Heart right ventricle (tissue), 16 donors: Measurements from ENCODE around the gene LURAP1L. TPM values are rescaled to one million over a fixed set of nuclear protein-coding genes. Genes with fewer than 3 reads are reported as not detected.

Source experiments
- ATAC-seq, 8 donors: fragments of 200-7000 bp; cut with Tn5 transposase; one replicate each; pipeline ENCODE4 v1.9.1; 2020; ENCODE audit warnings: mild to moderate bottlenecking in 8 of 8, moderate library complexity in 8 of 8, moderate number of reproducible peaks in 1 of 8
- DNase-seq, 2 donors: peaks; one replicate each; pipeline ENCODE4 v3.0.0-alpha.2; 2020
- H3K27ac ChIP-seq, 10 donors: fragments of 200-600 bp; sonication (generic) in 2 of 10; one replicate each; pipeline versions ENCODE4 v1.5.0 to v1.8.0; 2020 to 2022; ENCODE audit warnings: mild to moderate bottlenecking in 3 of 10
- H3K27me3 ChIP-seq, 7 donors: fragments of 200-600 bp; one replicate each; pipeline ENCODE4 v1.8.0; 2021 to 2022; ENCODE audit warnings: mild to moderate bottlenecking in 2 of 7
- H3K36me3 ChIP-seq, 9 donors: fragments of 200-600 bp; sonication (generic) in 1 of 9; one replicate each; pipeline versions ENCODE4 v1.5.0 to v1.8.0; 2020 to 2022; ENCODE audit warnings: mild to moderate bottlenecking in 2 of 9
- H3K4me1 ChIP-seq, 9 donors: fragments of 200-600 bp; sonication (generic) in 1 of 9; one replicate each; pipeline versions ENCODE4 v1.5.0 to v1.8.0; 2020 to 2022; ENCODE audit warnings: mild to moderate bottlenecking in 4 of 9
- H3K4me3 ChIP-seq, 10 donors: fragments of 200-600 bp; sonication (generic) in 2 of 10; one replicate each; pipeline versions ENCODE4 v1.5.0 to v1.8.0; 2020 to 2022; ENCODE audit warnings: mild to moderate bottlenecking in 7 of 10, moderate library complexity in 2 of 10
- H3K9me3 ChIP-seq, 11 donors: fragments of 200-600 bp in 10 of 11; sonication (generic) in 2 of 11; one replicate each; pipeline versions ENCODE4 v1.5.0 to v1.8.0; 2013 to 2022; ENCODE audit warnings: mild to moderate bottlenecking in 2 of 11, control low read depth in 1 of 11, moderate library complexity in 1 of 11
- CTCF ChIP-seq, 9 donors: fragments of 200-600 bp; sonication (generic) in 2 of 9; IDR thresholded peaks; one replicate each; pipeline versions ENCODE4 v1.5.0 to v1.8.0; 2021 to 2022; ENCODE audit warnings: antibody characterized with exemption in 9 of 9, mild to moderate bottlenecking in 5 of 9, moderate library complexity in 1 of 9
- WGBS, 2 donors: extraction: QIAGEN DNeasy Blood & Tissue Kit; methylation state at CpG; one replicate each; pipeline ENCODE4 v1.1.7; 2013; ENCODE audit warnings: inconsistent platforms in 1 of 2; 5-methylcytosine and 5-hydroxymethylcytosine counted together
- intact Hi-C, 10 donors: fragments of 100-400 bp; cut with DNase I; formaldehyde crosslinking; loops; one replicate each; pipeline versions ENCODE4 v1.11.1 to v1.14.2; 2022
- polyA plus RNA-seq, 2 donors: library from polyadenylated mRNA; stranded (reverse); fragments of 200-250 nt; gene quantifications; one replicate each; pipeline ENCODE4 v1.2.3, GENCODE V29; 2013
- total RNA-seq, 10 donors: library from RNA; stranded (reverse); fragmentation: NEBNext Ultra II Directional in 3 of 10; extraction: Animal tissue kit (Norgen Biotek cat#: 25700) in 3 of 10; gene quantifications; one replicate each; pipeline versions ENCODE4 v1.2.1 to v1.2.4, GENCODE V29; 2021 to 2023
- donor health status: Arrhythmogenic right ventricular cardiomyopathy.
- donor health status: ischemic (EF 13 %, LVEDD 7.1; RV severe dilation, severe dysfunction).
- donor health status: healthy with polysubstance abuse.
- donor health status: DM: no; HTN: yes; CAD: no.
- donor health status: DM: no; HTN: no; CAD: no.
- donor health status: ischemic (EF 25% LVEDD 6.9; RV normal size, moderate dysfunction).
- donor health status: ischemic (EF 25% LVEDD 5.7; RV mildly dilated, moderate dysfunction).
- donor health status: healthy.
- donor health status: DM: yes; HTN: yes; CAD: no.
- donor health status: Ischemic cardiomyopathy.
- donor health status: ischemic (EF 35%, LVEDD 5.7; RV mildly dilated, moderate dysfunction).
- donor health status: nonischemic (EF 11% LVEDD 7.7; RV severe dilation, severe dysfunction).
- donor health status: DM: yes; HTN: yes; CAD: no.
- donor health status: PGD.
- donor health status: ischemic (EF 29% LVEDD 5.4; RV normal size, mild dysfunction).
- donor health status: nonischemic (EF 23%, LVEDD 6.1; RV moderate dilation, normal function).

The LURAP1L gene
- total and polyA plus RNA-seq, 12 donors = 1.2 to 4.6 (median 2.2) TPM

- H3K9me3 ChIP-seq = peaks cover 0 to 15% (median 7%) of the 10 kb centered on the region in 11 donors
- peak overlapping the region in 5 of 10 donors; percentile 70 to 91 (median 81) for H3K4me3 ChIP-seq
- H3K27me3 ChIP-seq = peaks cover 0 to 19% (median 0%) of the 10 kb centered on the region in 7 donors
- WGBS, 2 donors = 74 to 76% methylated on average over 3 of the region's 3 CpGs
- DNase-seq (no peak), ATAC-seq (no peak)
- peaks cover 0 to 38% (median 17%) of the 10 kb centered on the region in 9 donors for H3K4me1 ChIP-seq
- H3K27ac ChIP-seq = peak overlapping the region in 6 of 10 donors; percentile 21 to 93 (median 88)
- H3K36me3 ChIP-seq = no peaks in the 10 kb centered on the region
- intact Hi-C loops = loop anchor here in 6 of 10 donors (5.0 to 10.0 kb wide), 6 partner anchors 34 to 104 kb away; no protein-coding TSS in a partner anchor
- no peak for TF ChIP-seq CTCF (IDR thresholded peaks at IDR 0.05)
Measured at GRCh38 chr9:12778389-12778788, 3.6 kb downstream of the LURAP1L start.

GRCh38 chr9:12781226-12781733, 6.5 kb downstream of the LURAP1L start:
- ATAC-seq = no peak
- no peak for TF ChIP-seq CTCF (IDR thresholded peaks at IDR 0.05)
- Histone ChIP-seq H3K27ac (no peak overlapping the region), H3K36me3 (no peaks in the 10 kb centered on the region), H3K27me3 (peaks cover 0 to 2% (median 0%) of the 10 kb centered on the region in 7 donors), H3K9me3 (peaks cover 0 to 24% (median 7%) of the 10 kb centered on the region in 11 donors), H3K4me3 (no peak overlapping the region), H3K4me1 (peaks cover 0 to 55% (median 14%) of the 10 kb centered on the region in 9 donors)
- intact Hi-C loops = no loop called here
- 57 to 64% methylated on average over 9 of the region's 9 CpGs for WGBS, 2 donors
- no peak for DNase-seq

- Histone ChIP-seq H3K36me3 (no peaks in the 10 kb centered on the region), H3K9me3 (peaks cover 0 to 24% (median 7%) of the 10 kb centered on the region in 11 donors), H3K4me1 (peaks cover 0 to 37% (median 0%) of the 10 kb centered on the region in 9 donors), H3K4me3 (no peak overlapping the region), H3K27ac (no peak overlapping the region), H3K27me3 (no peaks in the 10 kb centered on the region)
- no peak for DNase-seq
- 87 to 95% methylated on average over 1 of the region's 1 CpG for WGBS, 2 donors
- intact Hi-C loops = no loop called here
- no peak for TF ChIP-seq CTCF (IDR thresholded peaks at IDR 0.05)
- ATAC-seq = no peak
Measured at GRCh38 chr9:12783767-12784460, 9.1 kb downstream of the LURAP1L start.

GRCh38 chr9:12784461-12785259, 9.8 kb downstream of the LURAP1L start:
- ATAC-seq (peak in 2 of 8 donors; percentile 9 to 66), DNase-seq (no peak)
- H3K27ac ChIP-seq = peak overlapping the region in 4 of 10 donors; percentile 10 to 35 (median 23)
- no peak overlapping the region for H3K4me3 ChIP-seq
- intact Hi-C loops = no loop called here
- WGBS, 2 donors = 77 to 84% methylated on average over 6 of the region's 6 CpGs
- no peak for TF ChIP-seq CTCF (IDR thresholded peaks at IDR 0.05)
- peaks cover 0 to 24% (median 7%) of the 10 kb centered on the region in 11 donors for H3K9me3 ChIP-seq
- no peaks in the 10 kb centered on the region for H3K27me3 ChIP-seq
- H3K36me3 ChIP-seq = no peaks in the 10 kb centered on the region
- H3K4me1 ChIP-seq = peaks cover 0 to 40% (median 0%) of the 10 kb centered on the region in 9 donors
